HCT116 (cell line): ENCODE results near the gene RNF215. TPM values are rescaled to one million over a fixed set of nuclear protein-coding genes. Genes with fewer than 3 reads are reported as not detected.

Source experiments
- ATAC-seq: fragments of 200-7000 bp; cut with Tn5 transposase; 2 replicates; pipeline ENCODE4 v1.9.1; 2020; ENCODE audit warnings: mild to moderate bottlenecking, moderate library complexity
- BruUV-seq: library from RNA; stranded (reverse); fragments of 400-500 nt; replicated peaks from 2 replicates; lab custom pipeline; 2021; lab: Mats Ljungman, UMichigan
- CTCF ChIA-PET: fragments of 300-600 bp; sonication (Branson Sonifier 250); formaldehyde crosslinking; loops from one replicate; lab custom pipeline; 2021; ENCODE audit warnings: antibody characterized with exemption; lab: Charles Lee
- POLR2A ChIA-PET: fragments of 300-600, 350-600 bp; sonication (Branson Sonifier 250); formaldehyde crosslinking; loops from one replicate; lab custom pipeline; 2021; ENCODE audit warnings: antibody characterized with exemption; lab: Charles Lee
- RAD21 ChIA-PET, 2 experiments: fragments of 300-600 bp; sonication (Branson Sonifier 250); formaldehyde crosslinking; loops; one replicate each; lab custom pipeline; 2023; ENCODE audit warnings: low total read pairs in 2 of 2; ENCODE audit not compliant: uncharacterized antibody in 2 of 2, unreplicated experiment in 2 of 2, low non-redundant PET in 1 of 2; lab: Charles Lee
- DNase-seq: peaks from one replicate; pipeline ENCODE4 v3.0.0-alpha.2; 2010; ENCODE audit warnings: low read depth, low spot score
- H2AFZ ChIP-seq: fragments of 200-600 bp; shearing (Covaris generic), sonication (generic); 2 replicates; pipeline ENCODE4 v1.6.1; 2017; ENCODE audit warnings: low read depth, mixed run types, mixed read lengths, antibody characterized with exemption, low read length; ENCODE audit not compliant: poor library complexity, severe bottlenecking
- H3K27ac ChIP-seq: 2 replicates; pipeline ENCODE4 v1.5.1; 2012; ENCODE audit warnings: low read depth, low read length
- H3K27me3 ChIP-seq: fragments of 200-600 bp; sonication (generic); 2 replicates; pipeline ENCODE4 v1.6.1; 2016; ENCODE audit warnings: mixed run types, low read length, mixed read lengths; ENCODE audit not compliant: insufficient read depth
- H3K36me3 ChIP-seq, 2 experiments: fragments of 200-500 bp in 1 of 2; fragments of 200-600 bp in 1 of 2; sonication (Bioruptor generic) in 1 of 2; sonication (generic) in 1 of 2; 2 replicates each; pipeline versions ENCODE4 v1.5.1 to v1.6.1; 2014 to 2016; ENCODE audit warnings: low read length in 2 of 2, inconsistent platforms in 1 of 2, mixed read lengths in 1 of 2, mixed run types in 1 of 2; ENCODE audit not compliant: insufficient read depth in 2 of 2, control insufficient read depth in 1 of 2
- H3K4me1 ChIP-seq, 2 experiments: fragments of 200-600 bp in 1 of 2; sonication (generic) in 1 of 2; 2 replicates each; pipeline versions ENCODE4 v1.5.1 to v1.6.1; 2012 to 2017; ENCODE audit warnings: low read length in 2 of 2, inconsistent platforms in 1 of 2, mild to moderate bottlenecking in 1 of 2, mixed read lengths in 1 of 2, mixed run types in 1 of 2, moderate library complexity in 1 of 2; ENCODE audit not compliant: insufficient read depth in 2 of 2, control insufficient read depth in 1 of 2
- H3K4me2 ChIP-seq: fragments of 200-600 bp; sonication (generic); 2 replicates; pipeline ENCODE4 v1.6.1; 2017; ENCODE audit warnings: mixed run types, low read length, mixed read lengths
- H3K4me3 ChIP-seq, 2 experiments: fragments of 200-600 bp in 1 of 2; sonication (generic) in 1 of 2; replicated peaks in 1 of 2; 2 replicates each; pipeline ENCODE4 v1.5.1; 2011 to 2016; ENCODE audit warnings: low read length in 2 of 2, control low read depth in 1 of 2, low read depth in 1 of 2, mild to moderate bottlenecking in 1 of 2, mixed read lengths in 1 of 2, mixed run types in 1 of 2
- H3K79me2 ChIP-seq: fragments of 200-600 bp; sonication (generic); 2 replicates; pipeline ENCODE4 v1.6.1; 2017; ENCODE audit warnings: mild to moderate bottlenecking, mixed run types, low read length, moderate library complexity, mixed read lengths; ENCODE audit not compliant: insufficient read depth
- H3K9ac ChIP-seq: fragments of 200-600 bp; sonication (generic); 2 replicates; pipeline ENCODE4 v1.6.1; 2016; ENCODE audit warnings: low read length, mixed read lengths
- H3K9me2 ChIP-seq: fragments of 200-600 bp; sonication (generic), shearing (Covaris generic); 2 replicates; pipeline ENCODE4 v1.6.1; 2017; ENCODE audit warnings: mixed run types, mild to moderate bottlenecking, moderate library complexity; ENCODE audit not compliant: insufficient read depth
- H3K9me3 ChIP-seq, 2 experiments: fragments of 200-500 bp in 1 of 2; fragments of 200-600 bp in 1 of 2; sonication (Bioruptor generic) in 1 of 2; sonication (generic) in 1 of 2; 2 replicates each; pipeline ENCODE4 v1.6.1; 2014 to 2017; ENCODE audit warnings: low read length in 2 of 2, mixed read lengths in 2 of 2, inconsistent platforms in 1 of 2, low read depth in 1 of 2, mild to moderate bottlenecking in 1 of 2, mixed run types in 1 of 2, moderate library complexity in 1 of 2; ENCODE audit not compliant: control insufficient read depth in 1 of 2, insufficient read depth in 1 of 2
- H4K20me1 ChIP-seq: fragments of 200-600 bp; sonication (generic), shearing (Covaris generic); 2 replicates; pipeline ENCODE4 v1.6.1; 2017; ENCODE audit warnings: mixed run types, mild to moderate bottlenecking, moderate library complexity; ENCODE audit not compliant: insufficient read depth
- CTCF ChIP-seq, 3 experiments: fragments of 200-600 bp in 1 of 3; sonication (generic) in 1 of 3; IDR thresholded peaks in 2 of 3; conservative IDR thresholded peaks in 1 of 3; 2 replicates each; pipeline ENCODE4 v1.5.1; 2012 to 2017; ENCODE audit warnings: low read depth in 2 of 3, low read length in 2 of 3, antibody characterized with exemption in 1 of 3, borderline replicate concordance in 1 of 3, control low read depth in 1 of 3, mild to moderate bottlenecking in 1 of 3, mixed read lengths in 1 of 3, mixed run types in 1 of 3, moderate library complexity in 1 of 3; ENCODE audit not compliant: insufficient read depth in 1 of 3
- FOSL1 ChIP-seq: IDR thresholded peaks from 2 replicates; pipeline ENCODE4 v1.6.1; 2012; ENCODE audit warnings: low read depth
- POLR2AphosphoS5 ChIP-seq: IDR thresholded peaks from 2 replicates; pipeline ENCODE4 v1.6.1; 2011; ENCODE audit warnings: mild to moderate bottlenecking, low read depth, low read length, moderate library complexity
- RAD21 ChIP-seq: IDR thresholded peaks from 2 replicates; pipeline ENCODE4 v1.6.1; 2012; ENCODE audit warnings: low read depth, mild to moderate bottlenecking
- REST ChIP-seq: IDR thresholded peaks from 2 replicates; pipeline ENCODE4 v1.6.1; 2012; ENCODE audit warnings: low read depth
- SIN3A ChIP-seq: IDR thresholded peaks from 2 replicates; pipeline ENCODE4 v1.6.1; 2012; ENCODE audit warnings: low read depth
- ZFX ChIP-seq: fragments of 450-650 bp; IDR thresholded peaks from 2 replicates; pipeline ENCODE4 v1.6.1; 2017
- ZNF274 ChIP-seq: fragments of 200-500 bp; sonication (Bioruptor generic); IDR thresholded peaks from 2 replicates; pipeline ENCODE4 v1.6.1; 2014; ENCODE audit warnings: mild to moderate bottlenecking, low read depth, low read length, inconsistent platforms
- intact Hi-C: fragments of 100-400 bp; cut with micrococcal nuclease; formaldehyde crosslinking; loops from 2 replicates; pipeline ENCODE4 v1.10.0; 2022
- total RNA-seq: library from RNA; stranded (reverse); gene quantifications from one replicate; pipeline ENCODE4 v1.2.1, GENCODE V29; 2021; ENCODE audit not compliant: unreplicated experiment

RNF215 gene
- total RNA-seq, 1 experiment from 2014 or later, result 20.2 TPM

- RAD21 ChIA-PET, result no interaction called here
- Histone ChIP-seq H3K27me3 (no peaks in the 10 kb centered on the region), H3K4me1 (peaks cover 0 to 3% of the 10 kb centered on the region in 2 experiments; a peak in 2 of 4 replicates), H4K20me1 (no peaks in the 10 kb centered on the region), H3K9me3 (no peaks in the 10 kb centered on the region), H3K4me2 (no peak overlapping the region), H3K9me2 (no peaks in the 10 kb centered on the region), H3K9ac (no peak overlapping the region), H2AFZ (no peak overlapping the region), H3K4me3 (no peak overlapping the region), H3K27ac (no peak overlapping the region), H3K36me3 (no peaks in the 10 kb centered on the region), H3K79me2 (no peaks in the 10 kb centered on the region)
- DNase-seq, result no peak
- no peak for TF ChIP-seq ZFX
- no peak for TF ChIP-seq POLR2AphosphoS5
- TF ChIP-seq FOSL1, result no peak
- TF ChIP-seq ZNF274, result no peak
- TF ChIP-seq REST, result no peak
- TF ChIP-seq CTCF (IDR thresholded peaks at IDR 0.05 in 2 of 3, conservative IDR thresholded peaks at IDR 0.05 in 1 of 3; ENCODE audit: borderline replicate concordance in 1 of 3, insufficient read depth in 1 of 3, low read depth in 2 of 3, low read length in 2 of 3), result no peak
- no peak for TF ChIP-seq SIN3A
- no peak for TF ChIP-seq RAD21
- POLR2A ChIA-PET, result no interaction called here
- CTCF ChIA-PET, result no interaction called here
- intact Hi-C loops, result no loop called here
- ATAC-seq, result peak; percentile 38; the same call in 1 of the 2 replicates
- BruUV-seq, result no TSS peak
Observed at GRCh38 chr22:30362651-30363281, 24.4 kb downstream of the RNF215 start.
